ENCODE measurements around the gene SRC.

GRCh38 chr20:37426978-37427377 is 81.0 kb downstream of the SRC start:
- TF ChIP-seq POLR2AphosphoS5 (IDR thresholded peaks at IDR 0.05; ENCODE audit: borderline replicate concordance, low read depth, low read length): no peak
- TF ChIP-seq FOXP2 (optimal IDR thresholded peaks at IDR 0.05; ENCODE audit: control extremely low read depth, extremely low read length, insufficient read depth): no peak
